ENCODE data around the gene TCAP.
A peak's percentile ranks its signal among the peaks of the same experiment; 100 is the strongest.

The TCAP gene

DNA sequence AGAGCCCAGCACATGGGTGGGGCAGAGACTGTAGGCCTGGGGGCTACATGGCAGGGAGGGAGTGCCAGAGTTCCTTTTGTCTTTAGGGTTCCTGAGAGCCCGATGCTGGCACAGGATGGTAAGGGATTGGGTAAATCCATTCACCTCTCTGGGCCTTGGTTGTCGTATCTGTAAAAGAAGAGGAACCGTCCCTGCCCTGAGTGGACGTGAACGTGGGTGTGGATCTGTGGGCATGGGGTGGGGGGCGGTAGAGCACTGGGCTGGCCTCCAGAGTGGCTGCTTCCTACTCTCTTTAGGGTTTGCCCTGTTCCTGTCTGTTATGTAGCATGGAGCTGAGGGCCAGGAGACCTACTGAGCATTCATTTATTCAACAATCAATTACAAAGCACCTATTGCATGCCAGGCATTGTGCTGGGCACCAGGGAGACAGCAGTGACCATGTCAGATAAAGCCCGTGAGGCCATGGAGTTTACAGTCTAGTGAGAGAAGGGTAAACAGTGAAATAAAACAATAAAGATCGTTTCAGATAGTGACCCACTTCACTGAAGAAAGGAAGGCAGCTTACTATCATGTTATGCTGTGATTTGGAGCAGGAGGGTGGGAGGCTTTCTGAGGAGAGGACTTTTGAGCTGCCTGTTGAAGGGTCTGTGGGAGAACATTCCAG lies 13.1 kb upstream of the TCAP start:
- Histone ChIP-seq H3K27ac (peak overlapping the region in 1 of 2 donors; percentile 32), H3K4me3 (no peak overlapping the region)
- no peak for DNase-seq (ENCODE audit: low spot score)
- TF ChIP-seq, protein P1, sequence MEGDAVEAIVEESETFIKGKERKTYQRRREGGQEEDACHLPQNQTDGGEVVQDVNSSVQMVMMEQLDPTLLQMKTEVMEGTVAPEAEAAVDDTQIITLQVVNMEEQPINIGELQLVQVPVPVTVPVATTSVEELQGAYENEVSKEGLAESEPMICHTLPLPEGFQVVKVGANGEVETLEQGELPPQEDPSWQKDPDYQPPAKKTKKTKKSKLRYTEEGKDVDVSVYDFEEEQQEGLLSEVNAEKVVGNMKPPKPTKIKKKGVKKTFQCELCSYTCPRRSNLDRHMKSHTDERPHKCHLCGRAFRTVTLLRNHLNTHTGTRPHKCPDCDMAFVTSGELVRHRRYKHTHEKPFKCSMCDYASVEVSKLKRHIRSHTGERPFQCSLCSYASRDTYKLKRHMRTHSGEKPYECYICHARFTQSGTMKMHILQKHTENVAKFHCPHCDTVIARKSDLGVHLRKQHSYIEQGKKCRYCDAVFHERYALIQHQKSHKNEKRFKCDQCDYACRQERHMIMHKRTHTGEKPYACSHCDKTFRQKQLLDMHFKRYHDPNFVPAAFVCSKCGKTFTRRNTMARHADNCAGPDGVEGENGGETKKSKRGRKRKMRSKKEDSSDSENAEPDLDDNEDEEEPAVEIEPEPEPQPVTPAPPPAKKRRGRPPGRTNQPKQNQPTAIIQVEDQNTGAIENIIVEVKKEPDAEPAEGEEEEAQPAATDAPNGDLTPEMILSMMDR (IDR thresholded peaks at IDR 0.05): no peak

DNA sequence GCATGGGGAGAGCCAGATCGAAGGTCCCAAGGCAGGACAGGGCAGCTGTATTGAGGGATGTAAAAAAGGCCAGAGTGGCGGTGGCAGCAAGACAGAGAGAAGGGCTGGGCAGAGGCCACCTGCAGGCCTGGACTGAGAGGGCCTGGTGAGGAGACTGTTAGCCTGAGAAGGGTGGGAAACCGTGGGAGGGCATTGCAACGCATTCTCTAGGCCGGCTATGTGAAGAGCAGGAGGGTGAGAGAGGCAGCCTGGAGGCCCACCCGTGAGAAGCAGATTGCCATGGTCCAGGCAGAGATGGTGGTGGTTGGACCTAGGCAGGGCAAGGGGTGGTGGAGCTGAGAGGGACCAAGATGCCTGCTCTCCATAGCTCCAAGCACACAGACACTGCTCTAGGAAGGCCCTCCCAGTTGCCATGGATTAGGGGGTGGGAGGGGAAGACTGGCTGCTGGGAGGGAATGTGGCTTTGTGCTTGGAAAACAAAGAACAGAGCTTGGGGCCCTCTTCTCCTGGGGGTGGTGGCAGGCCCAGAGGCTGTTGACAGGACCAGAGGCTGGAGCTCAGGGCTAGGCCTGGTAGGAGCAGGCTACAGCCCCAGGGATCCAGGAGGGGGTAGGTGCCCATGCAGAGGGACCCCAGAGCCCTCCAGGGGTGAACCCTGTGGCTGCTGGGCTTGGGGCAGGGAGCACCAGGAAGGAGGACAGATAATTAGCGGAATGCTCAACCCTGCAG lies 12.4 kb upstream of the TCAP start:
- TF ChIP-seq, protein P1 (IDR thresholded peaks at IDR 0.05): no peak
- no peak overlapping the region for H3K4me3 ChIP-seq
- H3K27ac ChIP-seq: peak overlapping the region in 1 of 2 donors; percentile 35
- DNase-seq (ENCODE audit: low spot score): no peak

DNA sequence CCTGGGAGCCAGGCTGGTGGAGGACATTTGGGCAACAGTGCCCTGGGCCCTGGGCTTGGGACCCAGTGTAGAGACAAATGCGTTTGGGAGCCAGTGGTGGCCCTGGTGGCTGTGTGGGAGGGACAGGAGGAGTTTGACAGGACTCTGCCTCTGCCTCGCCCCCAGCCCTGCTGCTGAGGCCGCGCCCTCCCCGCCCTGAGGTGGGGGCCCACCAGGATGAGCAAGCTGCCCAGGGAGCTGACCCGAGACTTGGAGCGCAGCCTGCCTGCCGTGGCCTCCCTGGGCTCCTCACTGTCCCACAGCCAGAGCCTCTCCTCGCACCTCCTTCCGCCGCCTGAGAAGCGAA lies 11.9 kb upstream of the TCAP start:
- no peak for DNase-seq (ENCODE audit: low spot score)
- Histone ChIP-seq H3K27ac (peak overlapping the region in 1 of 2 donors; percentile 35), H3K4me3 (no peak overlapping the region)
- TF ChIP-seq, protein P1 (IDR thresholded peaks at IDR 0.05): no peak

DNA sequence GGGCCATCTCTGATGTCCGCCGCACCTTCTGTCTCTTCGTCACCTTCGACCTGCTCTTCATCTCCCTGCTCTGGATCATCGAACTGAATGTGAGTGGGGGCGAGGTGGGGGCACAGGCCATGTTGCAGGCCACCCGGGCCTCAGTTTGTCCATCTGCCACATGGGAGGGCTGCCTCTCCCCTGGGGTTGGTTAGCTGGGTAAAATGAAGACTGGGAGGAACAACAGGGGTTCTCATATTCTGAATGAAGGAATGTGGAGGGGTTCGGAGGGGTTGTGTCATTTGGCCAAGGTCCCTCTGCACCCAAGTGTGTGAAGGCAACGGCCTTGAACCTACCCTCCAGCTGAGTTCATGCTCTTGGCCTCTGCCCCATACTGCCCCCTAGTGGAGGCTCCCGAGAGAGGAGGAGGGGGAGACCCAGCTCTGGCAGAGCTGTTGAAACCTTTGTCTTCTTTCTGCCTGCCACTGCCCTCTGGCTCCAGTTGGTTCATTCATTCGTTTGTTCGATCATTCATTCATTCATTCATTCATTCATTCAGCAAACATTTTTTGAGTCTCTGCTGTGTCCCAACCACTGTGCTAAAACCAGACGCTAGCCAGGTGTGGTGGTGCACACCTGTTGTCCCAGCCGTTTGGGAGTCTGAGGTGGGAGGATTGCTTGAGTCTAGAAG lies 11.4 kb upstream of the TCAP start:
- Histone ChIP-seq H3K4me3 (no peak overlapping the region), H3K27ac (peak overlapping the region in 1 of 2 donors; percentile 35)
- DNase-seq (ENCODE audit: low spot score): no peak
- TF ChIP-seq, protein P1 (IDR thresholded peaks at IDR 0.05): peak; percentile 64

DNA sequence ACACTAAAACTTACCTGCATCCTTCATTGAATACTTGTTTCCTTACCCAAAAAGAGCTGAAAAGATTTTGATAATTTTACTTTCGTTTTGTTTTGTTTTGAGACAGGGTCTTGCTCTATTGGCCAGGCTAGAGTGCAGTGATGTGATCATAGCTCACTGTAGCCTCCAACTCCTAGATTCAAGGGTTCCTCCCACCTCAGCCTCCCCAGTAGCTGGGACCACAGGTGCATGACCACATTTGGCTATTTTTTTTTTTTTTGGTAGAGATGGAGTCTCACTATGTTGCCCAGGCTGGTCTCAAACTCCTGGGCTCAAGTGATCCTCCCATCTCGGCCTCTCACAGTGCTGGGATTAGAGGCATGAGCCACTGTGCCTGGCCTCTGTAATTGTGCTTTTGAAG lies 10.0 kb upstream of the TCAP start:
- TF ChIP-seq, protein P1 (IDR thresholded peaks at IDR 0.05): no peak
- Histone ChIP-seq H3K27ac (no peak overlapping the region), H3K4me3 (no peak overlapping the region)
- DNase-seq (ENCODE audit: low spot score): no peak

DNA sequence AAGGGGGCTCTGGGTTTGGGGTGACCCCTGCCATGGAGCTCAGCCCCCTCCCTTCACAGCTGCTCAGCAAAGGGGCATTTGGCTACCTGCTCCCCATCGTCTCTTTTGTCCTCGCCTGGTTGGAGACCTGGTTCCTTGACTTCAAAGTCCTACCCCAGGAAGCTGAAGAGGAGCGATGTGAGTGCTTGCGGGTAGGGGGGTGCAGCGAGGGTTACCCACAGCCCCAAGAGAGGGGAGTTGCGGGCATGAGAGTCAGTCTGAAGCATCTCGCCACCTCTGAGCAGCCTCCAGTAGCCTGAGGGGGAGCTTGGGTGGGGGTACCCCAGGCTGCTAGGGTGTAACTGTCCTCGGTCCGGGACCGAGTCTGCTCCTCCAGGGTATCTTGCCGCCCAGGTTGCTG lies 6.8 kb upstream of the TCAP start:
- DNase-seq (ENCODE audit: low spot score): no peak
- no peak overlapping the region for H3K4me3 ChIP-seq
- TF ChIP-seq, protein P1 (IDR thresholded peaks at IDR 0.05): no peak
- H3K27ac ChIP-seq: no peak overlapping the region

All from coronary artery (tissue), 2 donors.